GM10248 (cell line): ENCODE data around the gene SPHK2.
"Not testable (repeated sequence)": the region's sequence is repeated elsewhere in the genome, so short reads cannot be mapped to it uniquely, and the experiment has no call there.

Experiments used
- CTCF ChIA-PET: fragments of 300-600 bp; sonication (Branson Sonifier 250); formaldehyde crosslinking; extraction: SDS; loops from one replicate; lab custom pipeline; 2021; ENCODE audit warnings: antibody characterized with exemption; lab: Yijun Ruan, JAX
- POLR2A ChIA-PET: fragments of 350-650 bp; sonication (Branson Sonifier 250); formaldehyde crosslinking; extraction: SDS; loops from one replicate; lab custom pipeline; 2020; ENCODE audit warnings: antibody characterized with exemption; lab: Yijun Ruan, JAX
- DNase-seq: peaks from one replicate; pipeline ENCODE4 v3.0.0; 2012; ENCODE audit errors: extremely low spot score
- TF ChIP-seq, protein P1 (sequence below): IDR thresholded peaks from 2 replicates; pipeline ENCODE4 v1.5.1; 2012; ENCODE audit warnings: mild to moderate bottlenecking, low read depth; ENCODE audit errors: extremely low read depth, missing control alignments, control extremely low read depth

Gene SPHK2

DNA sequence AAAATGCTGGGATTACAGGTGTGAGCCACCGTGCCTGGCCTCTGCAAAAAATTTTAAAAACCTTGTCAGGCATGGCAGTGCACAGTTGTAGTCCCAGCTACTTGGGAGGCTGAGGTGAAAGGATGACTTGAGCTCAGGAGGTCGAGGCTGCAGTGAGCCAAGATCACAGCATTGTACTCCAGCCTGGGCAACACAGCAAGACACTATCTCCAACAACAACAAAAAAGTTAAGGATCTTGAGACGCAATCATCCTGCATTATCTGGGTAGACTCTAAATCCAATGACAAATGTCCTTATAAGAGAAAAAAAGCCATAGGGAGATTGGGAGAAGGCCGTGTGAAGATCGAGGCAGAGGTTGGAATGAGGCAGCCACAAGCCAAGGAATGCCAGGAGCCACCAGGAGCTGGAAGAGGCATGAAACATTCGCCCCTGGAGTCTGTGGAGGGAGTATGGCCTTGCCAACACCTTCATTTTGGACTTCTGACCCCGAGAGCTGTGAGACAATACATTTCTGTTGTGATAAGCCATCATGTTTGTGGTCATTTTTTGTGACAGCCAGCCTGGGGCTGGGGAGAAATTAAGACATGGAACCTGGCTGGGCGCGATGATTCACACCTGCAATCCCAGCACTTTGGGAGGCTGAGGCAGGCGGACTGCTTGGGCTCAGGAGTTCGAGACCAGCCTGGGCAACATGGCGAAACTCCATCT lies 31.8 kb downstream of the SPHK2 start:
- no peak for DNase-seq
- POLR2A ChIA-PET = no interaction called here
- CTCF ChIA-PET = interaction anchor here (1.5 kb wide), 1 partner anchor 45 kb away, joined by 3 read pairs; no protein-coding TSS in a partner anchor
- TF ChIP-seq, protein P1, sequence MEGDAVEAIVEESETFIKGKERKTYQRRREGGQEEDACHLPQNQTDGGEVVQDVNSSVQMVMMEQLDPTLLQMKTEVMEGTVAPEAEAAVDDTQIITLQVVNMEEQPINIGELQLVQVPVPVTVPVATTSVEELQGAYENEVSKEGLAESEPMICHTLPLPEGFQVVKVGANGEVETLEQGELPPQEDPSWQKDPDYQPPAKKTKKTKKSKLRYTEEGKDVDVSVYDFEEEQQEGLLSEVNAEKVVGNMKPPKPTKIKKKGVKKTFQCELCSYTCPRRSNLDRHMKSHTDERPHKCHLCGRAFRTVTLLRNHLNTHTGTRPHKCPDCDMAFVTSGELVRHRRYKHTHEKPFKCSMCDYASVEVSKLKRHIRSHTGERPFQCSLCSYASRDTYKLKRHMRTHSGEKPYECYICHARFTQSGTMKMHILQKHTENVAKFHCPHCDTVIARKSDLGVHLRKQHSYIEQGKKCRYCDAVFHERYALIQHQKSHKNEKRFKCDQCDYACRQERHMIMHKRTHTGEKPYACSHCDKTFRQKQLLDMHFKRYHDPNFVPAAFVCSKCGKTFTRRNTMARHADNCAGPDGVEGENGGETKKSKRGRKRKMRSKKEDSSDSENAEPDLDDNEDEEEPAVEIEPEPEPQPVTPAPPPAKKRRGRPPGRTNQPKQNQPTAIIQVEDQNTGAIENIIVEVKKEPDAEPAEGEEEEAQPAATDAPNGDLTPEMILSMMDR = no peak

DNA sequence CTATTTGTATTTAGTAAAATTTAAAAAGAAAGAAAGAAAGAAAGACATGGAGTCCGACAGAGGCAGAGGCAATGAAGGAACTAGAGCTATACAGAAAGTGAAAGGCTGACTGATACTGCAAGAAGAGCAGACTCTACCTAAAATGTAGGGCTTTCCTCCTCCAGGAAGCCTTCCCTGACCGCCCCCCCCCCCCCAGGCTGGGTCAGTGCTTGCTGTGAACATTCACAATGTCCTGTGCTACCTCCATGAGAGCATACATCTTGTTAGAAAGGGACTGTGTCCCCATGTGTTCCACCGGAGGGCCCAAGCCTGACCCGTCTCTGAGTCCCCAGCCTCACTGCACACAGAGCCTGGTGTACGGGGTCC lies 32.4 kb downstream of the SPHK2 start:
- CTCF ChIA-PET = no interaction called here
- DNase-seq = no peak
- TF ChIP-seq, protein P1 = no peak
- POLR2A ChIA-PET = no interaction called here

DNA sequence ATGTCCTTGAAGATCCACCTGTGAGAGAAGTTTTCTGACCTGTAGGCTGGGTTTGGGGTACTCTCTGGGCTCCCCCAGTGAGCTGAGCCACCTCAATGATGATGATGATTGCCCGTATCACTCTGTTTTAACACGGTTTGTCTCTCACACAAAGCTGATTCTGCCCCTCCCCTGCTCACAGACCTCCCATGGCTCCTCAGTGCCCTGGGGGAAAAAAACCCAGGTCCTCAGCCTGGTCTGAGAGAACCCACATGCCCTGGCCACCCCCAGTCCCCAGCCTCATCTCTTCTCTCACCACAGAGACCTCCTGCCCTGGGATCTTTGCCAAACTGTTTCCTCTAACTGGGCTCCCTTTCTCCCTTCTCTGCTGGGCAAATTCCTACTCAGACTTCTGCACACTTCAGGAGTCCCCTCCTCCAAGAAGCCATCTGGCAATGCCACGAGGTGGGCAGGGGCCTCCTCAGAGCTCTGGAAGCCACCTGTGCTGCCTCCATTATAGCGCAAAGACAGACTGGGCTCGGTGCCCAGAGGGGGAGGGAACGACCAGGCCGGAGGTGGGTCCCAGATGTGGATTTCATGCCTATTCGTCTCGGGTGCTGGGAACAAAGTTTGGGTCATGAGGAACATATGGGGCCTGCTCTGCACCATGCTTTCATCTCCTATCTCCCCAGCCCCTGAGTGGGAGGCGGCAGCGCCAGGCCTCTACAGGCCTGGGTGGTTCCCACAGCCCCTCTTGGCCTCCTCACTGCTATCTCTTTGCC lies 35.2 kb downstream of the SPHK2 start:
- POLR2A ChIA-PET = no interaction called here
- CTCF ChIA-PET = no interaction called here
- DNase-seq = no peak
- TF ChIP-seq, protein P1 = no peak

DNA sequence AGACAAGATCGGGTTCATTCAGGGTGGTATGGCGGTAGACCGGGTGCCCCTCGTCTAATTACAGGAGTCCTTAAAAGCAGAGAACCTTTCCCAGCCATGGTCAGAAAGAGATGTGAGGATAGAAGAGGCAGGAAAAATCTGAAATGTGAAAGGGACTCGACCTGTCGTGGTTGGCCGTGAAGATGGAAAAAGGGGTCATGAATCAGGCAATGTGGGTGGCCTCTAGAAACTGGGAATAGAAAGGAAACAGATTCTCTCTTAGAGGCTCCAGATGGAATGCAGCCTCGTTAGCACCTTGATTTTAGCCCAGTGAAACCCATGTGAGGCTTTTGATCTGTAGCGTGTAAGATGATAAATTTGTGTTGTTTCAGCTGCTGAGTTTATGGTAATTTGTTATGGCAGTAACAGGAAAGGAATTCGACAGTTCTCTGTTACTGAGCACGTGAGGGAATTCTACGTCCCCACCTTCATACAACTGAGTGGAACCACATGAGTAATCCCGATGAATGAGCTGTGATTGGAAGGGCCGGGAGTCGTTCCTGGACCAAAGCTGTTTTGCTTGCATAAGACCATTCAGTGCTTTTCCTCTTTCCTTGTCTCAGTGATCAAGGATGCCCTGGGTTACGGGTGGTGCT lies 37.7 kb downstream of the SPHK2 start:
- TF ChIP-seq, protein P1 = no peak
- ChIA-PET CTCF (interaction anchor here (1.0 to 1.4 kb wide), 3 partner anchors 10 to 68 kb away, joined by 3 read pairs; no protein-coding TSS in a partner anchor), POLR2A (no interaction called here)
- no peak for DNase-seq

DNA sequence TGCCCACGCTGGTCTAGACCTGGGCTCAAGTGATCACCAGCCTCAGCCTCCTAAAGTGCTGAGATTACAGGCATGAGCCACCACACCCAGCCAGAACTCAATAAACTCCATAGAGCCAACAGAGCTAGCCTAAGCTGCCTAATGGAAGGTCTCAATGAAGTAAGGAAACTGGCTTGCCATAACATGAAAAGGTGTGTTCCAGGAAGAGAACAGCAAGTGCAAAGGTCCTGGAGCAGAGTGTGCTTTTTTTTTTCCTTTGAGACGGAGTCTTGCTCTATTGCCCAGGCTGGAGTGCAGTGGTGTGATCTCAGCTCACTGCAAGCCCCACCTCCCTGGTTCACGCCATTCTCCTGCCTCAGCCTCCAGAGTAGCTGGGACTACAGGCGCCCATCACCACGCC lies 38.5 kb downstream of the SPHK2 start:
- CTCF ChIA-PET = interaction anchor here (1.0 to 1.2 kb wide), 2 partner anchors 9 to 69 kb away, joined by 3 read pairs; no protein-coding TSS in a partner anchor
- DNase-seq, POLR2A ChIA-PET: not testable (repeated sequence)

DNA sequence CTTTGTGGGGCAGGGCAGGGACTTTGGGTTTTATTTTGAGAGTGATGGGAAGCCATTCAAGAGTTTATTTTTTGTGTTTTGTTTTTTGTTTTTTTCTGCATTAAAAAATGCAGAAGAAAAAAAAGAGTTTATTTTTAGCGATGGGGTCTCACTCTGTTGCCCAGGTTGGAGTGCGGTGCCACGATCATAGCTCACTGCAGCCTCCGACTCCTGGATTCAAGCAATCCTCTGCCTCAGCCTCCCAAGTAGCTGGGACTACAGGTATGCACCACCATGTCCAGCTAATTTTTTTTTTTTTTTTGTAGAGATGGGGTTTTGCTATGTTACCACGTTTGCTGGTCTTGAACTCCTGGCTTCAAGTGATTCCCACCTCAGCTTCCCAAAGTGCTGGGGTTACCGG lies 39.2 kb downstream of the SPHK2 start:
- DNase-seq = no peak
- TF ChIP-seq, protein P1 = no peak
- ChIA-PET CTCF (interaction anchor here (2.2 kb wide), 1 partner anchor 13 kb away, joined by 7 read pairs; the partner anchor contains the start of gene CA11), POLR2A (no interaction called here)
